ENCODE results near the gene MYD88.

The MYD88 gene

GRCh38 chr3:38138349-38139190 is at the start of gene MYD88:
Gene MYD88, plus strand, starts transcription at chr3:38138661. Its CDS starts 40 bp downstream, at chr3:38138701.
- in situ Hi-C loops (cut with MboI; ENCODE audit: low sequenced_read_pairs), result no loop called here

- in situ Hi-C loops (cut with MboI; ENCODE audit: low sequenced_read_pairs), result no loop called here
Measured at GRCh38 chr3:38089163-38089562, 49.3 kb upstream of the MYD88 start.

- in situ Hi-C loops (cut with MboI; ENCODE audit: low sequenced_read_pairs), result no loop called here
Measured at GRCh38 chr3:38090453-38090852, 48.0 kb upstream of the MYD88 start.

- in situ Hi-C loops (cut with MboI; ENCODE audit: low sequenced_read_pairs), result no loop called here
Measured at GRCh38 chr3:38094999-38095398, 43.5 kb upstream of the MYD88 start.

- in situ Hi-C loops (cut with MboI; ENCODE audit: low sequenced_read_pairs), result no loop called here
Measured at GRCh38 chr3:38095669-38096483, 42.6 kb upstream of the MYD88 start.

GRCh38 chr3:38097446-38098375 is 40.8 kb upstream of the MYD88 start:
- in situ Hi-C loops (cut with MboI; ENCODE audit: low sequenced_read_pairs), result no loop called here

GRCh38 chr3:38098376-38098723 is 40.1 kb upstream of the MYD88 start:
- in situ Hi-C loops (cut with MboI; ENCODE audit: low sequenced_read_pairs), result no loop called here

- in situ Hi-C loops (cut with MboI; ENCODE audit: low sequenced_read_pairs), result no loop called here
Measured at GRCh38 chr3:38099518-38099917, 38.9 kb upstream of the MYD88 start.

GRCh38 chr3:38100498-38100897 is 38.0 kb upstream of the MYD88 start:
- in situ Hi-C loops (cut with MboI; ENCODE audit: low sequenced_read_pairs), result no loop called here

- in situ Hi-C loops (cut with MboI; ENCODE audit: low sequenced_read_pairs), result no loop called here
Measured at GRCh38 chr3:38101811-38102443, 36.5 kb upstream of the MYD88 start.

GRCh38 chr3:38102444-38102814 is 36.0 kb upstream of the MYD88 start:
- in situ Hi-C loops (cut with MboI; ENCODE audit: low sequenced_read_pairs), result no loop called here

- in situ Hi-C loops (cut with MboI; ENCODE audit: low sequenced_read_pairs), result no loop called here
Measured at GRCh38 chr3:38105525-38105924, 32.9 kb upstream of the MYD88 start.

GRCh38 chr3:38107911-38108648 is 30.4 kb upstream of the MYD88 start:
- in situ Hi-C loops (cut with MboI; ENCODE audit: low sequenced_read_pairs), result no loop called here

GRCh38 chr3:38108649-38109579 is 29.5 kb upstream of the MYD88 start:
- in situ Hi-C loops (cut with MboI; ENCODE audit: low sequenced_read_pairs), result no loop called here

GRCh38 chr3:38109580-38110313 is 28.7 kb upstream of the MYD88 start:
- in situ Hi-C loops (cut with MboI; ENCODE audit: low sequenced_read_pairs), result no loop called here

GRCh38 chr3:38110314-38111050 is 28.0 kb upstream of the MYD88 start:
- in situ Hi-C loops (cut with MboI; ENCODE audit: low sequenced_read_pairs), result no loop called here

- in situ Hi-C loops (cut with MboI; ENCODE audit: low sequenced_read_pairs), result no loop called here
Measured at GRCh38 chr3:38111201-38111600, 27.3 kb upstream of the MYD88 start.
